Measurements from ENCODE around the gene SEPTIN2.
"Not testable (repeated sequence)": the region's sequence is repeated elsewhere in the genome, so short reads cannot be mapped to it uniquely, and the experiment has no call there.

SEPTIN2 gene

GRCh38 chr2:241288324-241288888 is 27.3 kb upstream of the SEPTIN2 start:
- no peak for DNase-seq

- no peak for DNase-seq
Measured at GRCh38 chr2:241289053-241289452, 26.7 kb upstream of the SEPTIN2 start.

GRCh38 chr2:241289597-241289996 is 26.1 kb upstream of the SEPTIN2 start:
- DNase-seq = no peak

- no peak for DNase-seq
Measured at GRCh38 chr2:241291153-241291552, 24.6 kb upstream of the SEPTIN2 start.

GRCh38 chr2:241291977-241292376 is 23.7 kb upstream of the SEPTIN2 start:
- no peak for DNase-seq

GRCh38 chr2:241293378-241293797 is 22.3 kb upstream of the SEPTIN2 start:
- DNase-seq = not testable (repeated sequence)

- DNase-seq = no peak
Measured at GRCh38 chr2:241295326-241296095, 20.2 kb upstream of the SEPTIN2 start.

- DNase-seq = no peak
Measured at GRCh38 chr2:241296767-241297166, 19.0 kb upstream of the SEPTIN2 start.

GRCh38 chr2:241298673-241299072 is 17.1 kb upstream of the SEPTIN2 start:
- DNase-seq = peak; percentile 53

- DNase-seq = peak; percentile 65
Measured at GRCh38 chr2:241300000-241300399, 15.7 kb upstream of the SEPTIN2 start.

GRCh38 chr2:241302083-241302482 is 13.6 kb upstream of the SEPTIN2 start:
- DNase-seq = no peak

- DNase-seq = no peak
Measured at GRCh38 chr2:241302759-241303651, 12.7 kb upstream of the SEPTIN2 start.

- DNase-seq = no peak
Measured at GRCh38 chr2:241304039-241304670, 11.6 kb upstream of the SEPTIN2 start.

- DNase-seq = no peak
Measured at GRCh38 chr2:241307055-241307454, 8.7 kb upstream of the SEPTIN2 start.

- DNase-seq = no peak
Measured at GRCh38 chr2:241308267-241308666, 7.5 kb upstream of the SEPTIN2 start.

- DNase-seq = no peak
Measured at GRCh38 chr2:241308832-241309500, 6.8 kb upstream of the SEPTIN2 start.

- peak; percentile 70 for DNase-seq
Measured at GRCh38 chr2:241309684-241310117, 6.0 kb upstream of the SEPTIN2 start.

GRCh38 chr2:241310917-241311566 is 4.7 kb upstream of the SEPTIN2 start:
- no peak for DNase-seq

- no peak for DNase-seq
Measured at GRCh38 chr2:241312082-241312481, 3.6 kb upstream of the SEPTIN2 start.

- no peak for DNase-seq
Measured at GRCh38 chr2:241313543-241314095, 2.1 kb upstream of the SEPTIN2 start.
